ENCODE results near the gene SRGAP1.

SRGAP1 gene

GRCh38 chr12:64124511-64125197 lies 280.2 kb downstream of the SRGAP1 start:
- TF ChIP-seq FOXP2 (optimal IDR thresholded peaks at IDR 0.05; ENCODE audit: borderline replicate concordance, extremely low read depth, extremely low read length, insufficient read depth) (no peak), SIN3A (IDR thresholded peaks at IDR 0.05; ENCODE audit: borderline replicate concordance, insufficient read depth, low read length) (no peak), POLR2AphosphoS5 (IDR thresholded peaks at IDR 0.05; ENCODE audit: low read depth, low read length) (no peak), REST (IDR thresholded peaks at IDR 0.05; ENCODE audit: insufficient read depth in 1 of 2, low read depth in 2 of 2, low read length in 2 of 2) (no peak), TAF1 (IDR thresholded peaks at IDR 0.05; ENCODE audit: borderline replicate concordance, insufficient read depth, low read length) (no peak)

GRCh38 chr12:64125913-64126312 lies 281.4 kb downstream of the SRGAP1 start:
- TF ChIP-seq POLR2AphosphoS5 (IDR thresholded peaks at IDR 0.05; ENCODE audit: low read depth, low read length) (no peak), REST (IDR thresholded peaks at IDR 0.05; ENCODE audit: insufficient read depth in 1 of 2, low read depth in 2 of 2, low read length in 2 of 2) (no peak), SIN3A (IDR thresholded peaks at IDR 0.05; ENCODE audit: borderline replicate concordance, insufficient read depth, low read length) (no peak), TAF1 (IDR thresholded peaks at IDR 0.05; ENCODE audit: borderline replicate concordance, insufficient read depth, low read length) (no peak), FOXP2 (optimal IDR thresholded peaks at IDR 0.05; ENCODE audit: borderline replicate concordance, extremely low read depth, extremely low read length, insufficient read depth) (no peak)

- TF ChIP-seq FOXP2 (optimal IDR thresholded peaks at IDR 0.05; ENCODE audit: borderline replicate concordance, extremely low read depth, extremely low read length, insufficient read depth) (no peak), SIN3A (IDR thresholded peaks at IDR 0.05; ENCODE audit: borderline replicate concordance, insufficient read depth, low read length) (no peak)
Measured at GRCh38 chr12:64127811-64128210, 283.3 kb downstream of the SRGAP1 start.

GRCh38 chr12:64128366-64128765 lies 283.9 kb downstream of the SRGAP1 start:
- TF ChIP-seq FOXP2 (optimal IDR thresholded peaks at IDR 0.05; ENCODE audit: borderline replicate concordance, extremely low read depth, extremely low read length, insufficient read depth) (no peak), SIN3A (IDR thresholded peaks at IDR 0.05; ENCODE audit: borderline replicate concordance, insufficient read depth, low read length) (no peak), TAF1 (IDR thresholded peaks at IDR 0.05; ENCODE audit: borderline replicate concordance, insufficient read depth, low read length) (no peak), POLR2AphosphoS5 (IDR thresholded peaks at IDR 0.05; ENCODE audit: low read depth, low read length) (no peak), REST (IDR thresholded peaks at IDR 0.05; ENCODE audit: insufficient read depth in 1 of 2, low read depth in 2 of 2, low read length in 2 of 2) (no peak)

GRCh38 chr12:64137117-64137516 lies 292.6 kb downstream of the SRGAP1 start:
- TF ChIP-seq TAF1 (IDR thresholded peaks at IDR 0.05; ENCODE audit: borderline replicate concordance, insufficient read depth, low read length) = no peak

GRCh38 chr12:64139021-64139420 lies 294.5 kb downstream of the SRGAP1 start:
- TF ChIP-seq FOXP2 (optimal IDR thresholded peaks at IDR 0.05; ENCODE audit: borderline replicate concordance, extremely low read depth, extremely low read length, insufficient read depth) (no peak), SIN3A (IDR thresholded peaks at IDR 0.05; ENCODE audit: borderline replicate concordance, insufficient read depth, low read length) (no peak), TAF1 (IDR thresholded peaks at IDR 0.05; ENCODE audit: borderline replicate concordance, insufficient read depth, low read length) (no peak), POLR2AphosphoS5 (IDR thresholded peaks at IDR 0.05; ENCODE audit: low read depth, low read length) (no peak), REST (IDR thresholded peaks at IDR 0.05; ENCODE audit: insufficient read depth in 1 of 2, low read depth in 2 of 2, low read length in 2 of 2) (no peak)

Measured in PFSK-1 (cell line).